Heart left ventricle (tissue), 11 donors: Measurements from ENCODE around the gene VAMP1. TPM values are rescaled to one million over a fixed set of nuclear protein-coding genes. Genes with fewer than 3 reads are reported as not detected.

ENCODE experiments used
- polyA plus RNA-seq, 2 donors: library from polyadenylated mRNA; stranded (reverse); fragments of 200-250 nt; gene quantifications; one replicate each; pipeline ENCODE4 v1.2.3, GENCODE V29; 2013
- total RNA-seq, 9 donors: library from RNA; depleted of rRNA in 2 of 9; stranded (reverse); fragments of >200 nt in 2 of 9; fragmentation: NEBNext Ultra II Directional in 3 of 9; extraction: Animal tissue kit (Norgen Biotek cat#: 25700) in 3 of 9; gene quantifications; one replicate each; pipeline versions ENCODE4 v1.1.0 to v1.2.4, GENCODE V29; 2016 to 2023
- donor health status: ischemic (EF 13 %, LVEDD 7.1; RV severe dilation, severe dysfunction).
- donor health status: healthy with polysubstance abuse.
- donor health status: DM: no; HTN: yes; CAD: no.
- donor health status: DM: no; HTN: no; CAD: no.
- donor health status: ischemic (EF 25% LVEDD 5.7; RV mildly dilated, moderate dysfunction).
- donor health status: healthy.
- donor health status: DM: yes; HTN: yes; CAD: no.
- donor health status: PGD.
- donor health status: nonischemic (EF 23%, LVEDD 6.1; RV moderate dilation, normal function).

The VAMP1 gene
- total and polyA plus RNA-seq, 11 donors: 2.1 to 8.3 (median 3.4) TPM

Other genes starting within 250 kb of the VAMP1 start
- 1 to 10 TPM in 1 of 9 donors, under 1 TPM in 2, not detected in 6; 0.16 to 2.8 (median 0.43) TPM for gene PLEKHG6, start 160.0 kb downstream of the VAMP1 start, total RNA-seq
- gene PLEKHG6, start 160.0 kb downstream of the VAMP1 start, polyA plus RNA-seq: under 1 TPM; 0.11 to 0.33 TPM
- 100 to 1,000 TPM in 2 of 9 donors, 10 to 100 TPM in 7; 37.2 to 141 (median 54.2) TPM for gene TNFRSF1A, start 128.6 kb downstream of the VAMP1 start, total RNA-seq
- gene TNFRSF1A, start 128.6 kb downstream of the VAMP1 start, polyA plus RNA-seq: 10 to 100 TPM; 23.7 to 91.8 TPM
- 1 to 10 TPM in 1 of 9 donors, under 1 TPM in 4, not detected in 4; 0.35 to 3.9 (median 0.55) TPM for gene SCNN1A, start 95.1 kb downstream of the VAMP1 start, total RNA-seq
- gene SCNN1A, start 95.1 kb downstream of the VAMP1 start, polyA plus RNA-seq: under 1 TPM; 0.11 to 0.15 TPM
- 10 to 100 TPM; 16.0 to 83.4 (median 26.2) TPM for gene LTBR, start 86.5 kb downstream of the VAMP1 start, total RNA-seq
- 10 to 100 TPM; 22.8 to 41.8 TPM for gene LTBR, start 86.5 kb downstream of the VAMP1 start, polyA plus RNA-seq
- gene CD27, start 25.7 kb downstream of the VAMP1 start, total RNA-seq: 1 to 10 TPM in 1 of 9 donors, under 1 TPM in 3, not detected in 5; 0.27 to 5.3 (median 0.42) TPM
- under 1 TPM in 1 of 2 donors, not detected in 1; 0.19 TPM for gene CD27, start 25.7 kb downstream of the VAMP1 start, polyA plus RNA-seq
- 10 to 100 TPM in 8 of 9 donors, 1 to 10 TPM in 1; 6.9 to 55.6 (median 14.1) TPM for gene TAPBPL, start 18.6 kb downstream of the VAMP1 start, total RNA-seq
- 10 to 100 TPM in 1 of 2 donors, 1 to 10 TPM in 1; 5.4 to 10.2 TPM for gene TAPBPL, start 18.6 kb downstream of the VAMP1 start, polyA plus RNA-seq
- 100 to 1,000 TPM in 8 of 9 donors, 10 to 100 TPM in 1; 95.6 to 300 (median 228) TPM for gene MRPL51, start 22.6 kb upstream of the VAMP1 start, total RNA-seq
- 100 to 1,000 TPM; 164 to 210 TPM for gene MRPL51, start 22.6 kb upstream of the VAMP1 start, polyA plus RNA-seq
- 10 to 100 TPM in 8 of 9 donors, 1 to 10 TPM in 1; 8.4 to 22.4 (median 11.3) TPM for gene NCAPD2, start 23.4 kb upstream of the VAMP1 start, total RNA-seq
- 1 to 10 TPM; 3.3 to 8.1 TPM for gene NCAPD2, start 23.4 kb upstream of the VAMP1 start, polyA plus RNA-seq
- 1,000 to 10,000 TPM; 3,379 to 7,430 (median 4,887) TPM for gene GAPDH, start 63.8 kb upstream of the VAMP1 start, total RNA-seq
- 1,000 to 10,000 TPM; 4,589 to 6,374 TPM for gene GAPDH, start 63.8 kb upstream of the VAMP1 start, polyA plus RNA-seq
- gene IFFO1, start 85.4 kb upstream of the VAMP1 start, total RNA-seq: 10 to 100 TPM; 13.2 to 27.5 (median 15.0) TPM
- gene IFFO1, start 85.4 kb upstream of the VAMP1 start, polyA plus RNA-seq: 10 to 100 TPM; 10.3 to 15.4 TPM
- gene NOP2, start 97.6 kb upstream of the VAMP1 start, total RNA-seq: 10 to 100 TPM; 12.9 to 23.8 (median 16.5) TPM
- 10 to 100 TPM; 15.4 to 30.1 TPM for gene NOP2, start 97.6 kb upstream of the VAMP1 start, polyA plus RNA-seq
- gene CHD4, start 136.7 kb upstream of the VAMP1 start, total RNA-seq: 100 to 1,000 TPM; 131 to 237 (median 160) TPM
- 100 to 1,000 TPM; 144 to 189 TPM for gene CHD4, start 136.7 kb upstream of the VAMP1 start, polyA plus RNA-seq
- 10 to 100 TPM in 1 of 9 donors, 1 to 10 TPM in 8; 3.7 to 11.7 (median 4.8) TPM for gene LPAR5, start 165.3 kb upstream of the VAMP1 start, total RNA-seq
- 1 to 10 TPM; 3.5 to 4.7 TPM for gene LPAR5, start 165.3 kb upstream of the VAMP1 start, polyA plus RNA-seq
- gene ACRBP, start 176.8 kb upstream of the VAMP1 start, total RNA-seq: 1 to 10 TPM in 4 of 9 donors, under 1 TPM in 4, not detected in 1; 0.32 to 7.2 (median 0.99) TPM
- under 1 TPM; 0.34 to 0.60 TPM for gene ACRBP, start 176.8 kb upstream of the VAMP1 start, polyA plus RNA-seq
- 10 to 100 TPM; 17.4 to 39.0 (median 24.7) TPM for gene ING4, start 192.4 kb upstream of the VAMP1 start, total RNA-seq
- 10 to 100 TPM; 14.6 to 23.6 TPM for gene ING4, start 192.4 kb upstream of the VAMP1 start, polyA plus RNA-seq
- gene ZNF384, start 218.7 kb upstream of the VAMP1 start, total RNA-seq: 10 to 100 TPM; 19.4 to 38.1 (median 25.2) TPM
- 10 to 100 TPM; 15.0 to 29.7 TPM for gene ZNF384, start 218.7 kb upstream of the VAMP1 start, polyA plus RNA-seq
- under 1 TPM in 3 of 9 donors, not detected in 6; 0.11 to 0.32 (median 0.22) TPM for gene PIANP, start 230.1 kb upstream of the VAMP1 start, total RNA-seq
- under 1 TPM; 0.15 to 0.28 TPM for gene PIANP, start 230.1 kb upstream of the VAMP1 start, polyA plus RNA-seq